B cell (primary cell): ENCODE measurements around the gene RFTN2.

Experiments used
- EZH2 ChIP-seq: IDR thresholded peaks from 2 replicates; pipeline ENCODE4 v1.6.1; 2012; ENCODE audit warnings: borderline replicate concordance, low read depth, mild to moderate bottlenecking, moderate library complexity, low read length; ENCODE audit not compliant: insufficient read depth, poor library complexity, severe bottlenecking
- TF ChIP-seq, protein P1 (sequence below): fragments of 200-600 bp; IDR thresholded peaks from one replicate; pipeline ENCODE4 v1.8.0; 2022; ENCODE audit warnings: antibody characterized with exemption, mild to moderate bottlenecking

DNA sequence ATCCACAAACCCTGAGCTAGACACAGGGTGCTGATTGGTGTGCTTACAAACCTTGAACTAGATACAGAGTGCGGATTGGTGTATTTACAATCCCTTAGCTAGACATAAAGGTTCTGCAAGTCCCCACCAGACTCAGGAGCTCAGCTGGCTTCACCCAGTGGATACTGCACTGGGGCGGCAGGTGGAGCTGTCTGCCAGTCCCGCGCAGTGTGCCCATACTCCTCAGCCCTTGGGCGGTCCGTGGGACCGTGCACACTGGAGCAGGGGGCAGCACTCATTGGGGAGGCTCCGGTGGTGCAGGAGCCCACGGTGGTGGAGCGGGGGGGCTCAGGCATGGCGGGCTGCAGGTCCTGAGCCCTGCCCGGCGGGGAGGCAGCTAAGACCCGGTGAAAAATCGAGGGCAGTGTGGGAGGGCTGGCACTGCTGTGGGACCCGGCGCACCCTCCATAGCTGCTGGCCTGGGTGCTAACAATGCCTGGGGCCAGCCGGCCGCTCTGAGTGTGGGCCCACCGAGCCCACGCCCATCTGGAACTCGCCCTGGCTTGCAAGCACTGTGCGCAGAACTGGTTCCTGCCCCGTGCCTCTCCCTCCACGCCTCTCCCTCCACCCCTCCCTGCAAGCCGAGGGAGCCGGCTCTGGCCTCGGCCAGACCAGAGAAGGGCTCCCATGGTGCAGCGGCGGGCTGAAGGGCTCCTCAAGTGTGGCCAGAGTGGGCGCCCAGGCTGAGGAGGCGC, 83.9 kb downstream of the RFTN2 start:
- TF ChIP-seq, protein P1, sequence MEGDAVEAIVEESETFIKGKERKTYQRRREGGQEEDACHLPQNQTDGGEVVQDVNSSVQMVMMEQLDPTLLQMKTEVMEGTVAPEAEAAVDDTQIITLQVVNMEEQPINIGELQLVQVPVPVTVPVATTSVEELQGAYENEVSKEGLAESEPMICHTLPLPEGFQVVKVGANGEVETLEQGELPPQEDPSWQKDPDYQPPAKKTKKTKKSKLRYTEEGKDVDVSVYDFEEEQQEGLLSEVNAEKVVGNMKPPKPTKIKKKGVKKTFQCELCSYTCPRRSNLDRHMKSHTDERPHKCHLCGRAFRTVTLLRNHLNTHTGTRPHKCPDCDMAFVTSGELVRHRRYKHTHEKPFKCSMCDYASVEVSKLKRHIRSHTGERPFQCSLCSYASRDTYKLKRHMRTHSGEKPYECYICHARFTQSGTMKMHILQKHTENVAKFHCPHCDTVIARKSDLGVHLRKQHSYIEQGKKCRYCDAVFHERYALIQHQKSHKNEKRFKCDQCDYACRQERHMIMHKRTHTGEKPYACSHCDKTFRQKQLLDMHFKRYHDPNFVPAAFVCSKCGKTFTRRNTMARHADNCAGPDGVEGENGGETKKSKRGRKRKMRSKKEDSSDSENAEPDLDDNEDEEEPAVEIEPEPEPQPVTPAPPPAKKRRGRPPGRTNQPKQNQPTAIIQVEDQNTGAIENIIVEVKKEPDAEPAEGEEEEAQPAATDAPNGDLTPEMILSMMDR = no peak
- TF ChIP-seq EZH2 = no peak
